HCT116 (cell line): Measurements from ENCODE around the gene ZNF578. TPM values are rescaled to one million over a fixed set of nuclear protein-coding genes. Genes with fewer than 3 reads are reported as not detected.

ENCODE experiments used
- ATAC-seq: fragments of 200-7000 bp; cut with Tn5 transposase; 2 replicates; pipeline ENCODE4 v1.9.1; 2020; ENCODE audit warnings: mild to moderate bottlenecking, moderate library complexity
- BruUV-seq: library from RNA; stranded (reverse); fragments of 400-500 nt; replicated peaks from 2 replicates; lab custom pipeline; 2021; lab: Mats Ljungman, UMichigan
- CTCF ChIA-PET: fragments of 300-600 bp; sonication (Branson Sonifier 250); formaldehyde crosslinking; loops from one replicate; lab custom pipeline; 2021; ENCODE audit warnings: antibody characterized with exemption; lab: Charles Lee
- POLR2A ChIA-PET: fragments of 300-600, 350-600 bp; sonication (Branson Sonifier 250); formaldehyde crosslinking; loops from one replicate; lab custom pipeline; 2021; ENCODE audit warnings: antibody characterized with exemption; lab: Charles Lee
- RAD21 ChIA-PET, 2 experiments: fragments of 300-600 bp; sonication (Branson Sonifier 250); formaldehyde crosslinking; loops; one replicate each; lab custom pipeline; 2023; ENCODE audit warnings: low total read pairs in 2 of 2; ENCODE audit not compliant: uncharacterized antibody in 2 of 2, unreplicated experiment in 2 of 2, low non-redundant PET in 1 of 2; lab: Charles Lee
- DNase-seq: peaks from one replicate; pipeline ENCODE4 v3.0.0-alpha.2; 2010; ENCODE audit warnings: low read depth, low spot score
- H2AFZ ChIP-seq: fragments of 200-600 bp; shearing (Covaris generic), sonication (generic); 2 replicates; pipeline ENCODE4 v1.6.1; 2017; ENCODE audit warnings: low read depth, mixed run types, mixed read lengths, antibody characterized with exemption, low read length; ENCODE audit not compliant: poor library complexity, severe bottlenecking
- H3K27ac ChIP-seq: 2 replicates; pipeline ENCODE4 v1.5.1; 2012; ENCODE audit warnings: low read depth, low read length
- H3K27me3 ChIP-seq: fragments of 200-600 bp; sonication (generic); 2 replicates; pipeline ENCODE4 v1.6.1; 2016; ENCODE audit warnings: mixed run types, low read length, mixed read lengths; ENCODE audit not compliant: insufficient read depth
- H3K36me3 ChIP-seq, 2 experiments: fragments of 200-500 bp in 1 of 2; fragments of 200-600 bp in 1 of 2; sonication (Bioruptor generic) in 1 of 2; sonication (generic) in 1 of 2; 2 replicates each; pipeline versions ENCODE4 v1.5.1 to v1.6.1; 2014 to 2016; ENCODE audit warnings: low read length in 2 of 2, inconsistent platforms in 1 of 2, mixed read lengths in 1 of 2, mixed run types in 1 of 2; ENCODE audit not compliant: insufficient read depth in 2 of 2, control insufficient read depth in 1 of 2
- H3K4me1 ChIP-seq, 2 experiments: fragments of 200-600 bp in 1 of 2; sonication (generic) in 1 of 2; 2 replicates each; pipeline versions ENCODE4 v1.5.1 to v1.6.1; 2012 to 2017; ENCODE audit warnings: low read length in 2 of 2, inconsistent platforms in 1 of 2, mild to moderate bottlenecking in 1 of 2, mixed read lengths in 1 of 2, mixed run types in 1 of 2, moderate library complexity in 1 of 2; ENCODE audit not compliant: insufficient read depth in 2 of 2, control insufficient read depth in 1 of 2
- H3K4me2 ChIP-seq: fragments of 200-600 bp; sonication (generic); 2 replicates; pipeline ENCODE4 v1.6.1; 2017; ENCODE audit warnings: mixed run types, low read length, mixed read lengths
- H3K4me3 ChIP-seq, 2 experiments: fragments of 200-600 bp in 1 of 2; sonication (generic) in 1 of 2; replicated peaks in 1 of 2; 2 replicates each; pipeline ENCODE4 v1.5.1; 2011 to 2016; ENCODE audit warnings: low read length in 2 of 2, control low read depth in 1 of 2, low read depth in 1 of 2, mild to moderate bottlenecking in 1 of 2, mixed read lengths in 1 of 2, mixed run types in 1 of 2
- H3K79me2 ChIP-seq: fragments of 200-600 bp; sonication (generic); 2 replicates; pipeline ENCODE4 v1.6.1; 2017; ENCODE audit warnings: mild to moderate bottlenecking, mixed run types, low read length, moderate library complexity, mixed read lengths; ENCODE audit not compliant: insufficient read depth
- H3K9ac ChIP-seq: fragments of 200-600 bp; sonication (generic); 2 replicates; pipeline ENCODE4 v1.6.1; 2016; ENCODE audit warnings: low read length, mixed read lengths
- H3K9me2 ChIP-seq: fragments of 200-600 bp; sonication (generic), shearing (Covaris generic); 2 replicates; pipeline ENCODE4 v1.6.1; 2017; ENCODE audit warnings: mixed run types, mild to moderate bottlenecking, moderate library complexity; ENCODE audit not compliant: insufficient read depth
- H3K9me3 ChIP-seq, 2 experiments: fragments of 200-500 bp in 1 of 2; fragments of 200-600 bp in 1 of 2; sonication (Bioruptor generic) in 1 of 2; sonication (generic) in 1 of 2; 2 replicates each; pipeline ENCODE4 v1.6.1; 2014 to 2017; ENCODE audit warnings: low read length in 2 of 2, mixed read lengths in 2 of 2, inconsistent platforms in 1 of 2, low read depth in 1 of 2, mild to moderate bottlenecking in 1 of 2, mixed run types in 1 of 2, moderate library complexity in 1 of 2; ENCODE audit not compliant: control insufficient read depth in 1 of 2, insufficient read depth in 1 of 2
- H4K20me1 ChIP-seq: fragments of 200-600 bp; sonication (generic), shearing (Covaris generic); 2 replicates; pipeline ENCODE4 v1.6.1; 2017; ENCODE audit warnings: mixed run types, mild to moderate bottlenecking, moderate library complexity; ENCODE audit not compliant: insufficient read depth
- CBX3 ChIP-seq: IDR thresholded peaks from 2 replicates; pipeline ENCODE4 v1.6.1; 2012; ENCODE audit warnings: low read depth
- CTCF ChIP-seq, 3 experiments: fragments of 200-600 bp in 1 of 3; sonication (generic) in 1 of 3; IDR thresholded peaks in 2 of 3; conservative IDR thresholded peaks in 1 of 3; 2 replicates each; pipeline ENCODE4 v1.5.1; 2012 to 2017; ENCODE audit warnings: low read depth in 2 of 3, low read length in 2 of 3, antibody characterized with exemption in 1 of 3, borderline replicate concordance in 1 of 3, control low read depth in 1 of 3, mild to moderate bottlenecking in 1 of 3, mixed read lengths in 1 of 3, mixed run types in 1 of 3, moderate library complexity in 1 of 3; ENCODE audit not compliant: insufficient read depth in 1 of 3
- ELF1 ChIP-seq: IDR thresholded peaks from 2 replicates; pipeline ENCODE4 v1.6.1; 2012; ENCODE audit warnings: low read depth, borderline replicate concordance
- EZH2phosphoT487 ChIP-seq: fragments of 200-600 bp; IDR thresholded peaks from 2 replicates; pipeline ENCODE4 v1.6.1; 2018; ENCODE audit warnings: antibody characterized with exemption, borderline replicate concordance
- FOSL1 ChIP-seq: IDR thresholded peaks from 2 replicates; pipeline ENCODE4 v1.6.1; 2012; ENCODE audit warnings: low read depth
- JUND ChIP-seq: IDR thresholded peaks from 2 replicates; pipeline ENCODE4 v1.6.1; 2012
- POLR2A ChIP-seq: IDR thresholded peaks from 2 replicates; pipeline ENCODE4 v1.7.0; 2011; ENCODE audit warnings: borderline replicate concordance; ENCODE audit not compliant: insufficient read depth, insufficient read length; ENCODE audit errors: extremely low read depth
- SP1 ChIP-seq: IDR thresholded peaks from 2 replicates; pipeline ENCODE4 v1.6.1; 2012; ENCODE audit warnings: low read depth
- YY1 ChIP-seq: IDR thresholded peaks from 2 replicates; pipeline ENCODE4 v1.6.1; 2011; ENCODE audit warnings: low read length, low read depth, moderate library complexity, mild to moderate bottlenecking; ENCODE audit not compliant: insufficient replicate concordance; ENCODE audit errors: extremely low read depth
- ZFX ChIP-seq: fragments of 450-650 bp; IDR thresholded peaks from 2 replicates; pipeline ENCODE4 v1.6.1; 2017
- ZNF274 ChIP-seq: fragments of 200-500 bp; sonication (Bioruptor generic); IDR thresholded peaks from 2 replicates; pipeline ENCODE4 v1.6.1; 2014; ENCODE audit warnings: mild to moderate bottlenecking, low read depth, low read length, inconsistent platforms
- intact Hi-C: fragments of 100-400 bp; cut with micrococcal nuclease; formaldehyde crosslinking; loops from 2 replicates; pipeline ENCODE4 v1.10.0; 2022
- total RNA-seq: library from RNA; stranded (reverse); gene quantifications from one replicate; pipeline ENCODE4 v1.2.1, GENCODE V29; 2021; ENCODE audit not compliant: unreplicated experiment
- TF ChIP-seq, protein P1 (sequence below): IDR thresholded peaks from 2 replicates; pipeline ENCODE4 v1.6.1; 2012
- TF ChIP-seq, protein P2 (sequence below): IDR thresholded peaks from 2 replicates; pipeline ENCODE4 v1.6.1; 2011; ENCODE audit warnings: mild to moderate bottlenecking, low read length, moderate library complexity; ENCODE audit not compliant: insufficient replicate concordance; ENCODE audit errors: extremely low read depth

The ZNF578 gene
- total RNA-seq, 1 experiment from 2014 or later = not detected

DNA sequence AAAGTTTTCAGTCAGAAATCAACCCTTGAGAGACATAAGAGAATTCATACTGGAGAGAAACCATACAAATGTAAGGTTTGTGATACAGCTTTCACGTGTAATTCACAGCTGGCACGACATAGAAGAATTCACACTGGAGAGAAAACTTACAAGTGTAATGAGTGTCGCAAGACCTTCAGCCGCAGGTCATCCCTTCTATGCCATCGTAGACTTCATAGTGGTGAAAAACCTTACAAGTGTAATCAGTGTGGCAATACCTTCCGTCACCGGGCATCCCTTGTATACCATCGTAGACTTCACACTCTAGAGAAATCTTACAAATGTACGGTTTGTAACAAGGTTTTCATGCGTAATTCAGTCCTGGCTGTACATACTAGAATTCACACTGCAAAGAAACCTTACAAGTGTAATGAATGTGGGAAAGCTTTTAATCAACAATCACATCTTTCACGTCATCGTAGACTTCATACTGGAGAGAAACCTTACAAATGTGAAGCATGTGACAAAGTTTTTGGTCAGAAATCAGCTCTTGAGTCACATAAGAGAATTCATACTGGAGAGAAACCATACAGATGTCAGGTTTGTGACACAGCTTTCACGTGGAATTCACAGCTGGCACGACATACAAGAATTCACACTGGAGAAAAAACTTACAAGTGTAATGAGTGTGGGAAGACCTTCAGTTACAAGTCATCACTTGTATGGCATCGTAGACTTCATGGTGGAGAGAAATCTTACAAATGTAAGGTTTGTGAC is 101.0 kb downstream of the ZNF578 start:
- H4K20me1 ChIP-seq = no peaks in the 10 kb centered on the region
- peaks cover 18 to 23% of the 10 kb centered on the region in 2 experiments for H3K9me3 ChIP-seq
- ChIA-PET POLR2A (no interaction called here), CTCF (no interaction called here), RAD21 (no interaction called here)
- no peaks in the 10 kb centered on the region for H3K79me2 ChIP-seq
- no peak for ATAC-seq
- H3K9ac ChIP-seq = no peak overlapping the region
- H3K4me1 ChIP-seq = no peaks in the 10 kb centered on the region
- H3K36me3 ChIP-seq = peaks cover 0 to 33% of the 10 kb centered on the region in 2 experiments; a peak in 2 of 4 replicates
- no peak overlapping the region for H3K27ac ChIP-seq
- no TSS peak for BruUV-seq
- H3K4me2 ChIP-seq = no peak overlapping the region
- no peaks in the 10 kb centered on the region for H3K9me2 ChIP-seq
- H3K4me3 ChIP-seq = no peak overlapping the region
- no peak overlapping the region for H2AFZ ChIP-seq
- no peak for DNase-seq
- TF ChIP-seq ZNF274 = peak; percentile 67
- TF ChIP-seq, protein P1, sequence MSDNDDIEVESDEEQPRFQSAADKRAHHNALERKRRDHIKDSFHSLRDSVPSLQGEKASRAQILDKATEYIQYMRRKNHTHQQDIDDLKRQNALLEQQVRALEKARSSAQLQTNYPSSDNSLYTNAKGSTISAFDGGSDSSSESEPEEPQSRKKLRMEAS = no peak
- intact Hi-C loops = no loop called here
- H3K27me3 ChIP-seq = no peaks in the 10 kb centered on the region

DNA sequence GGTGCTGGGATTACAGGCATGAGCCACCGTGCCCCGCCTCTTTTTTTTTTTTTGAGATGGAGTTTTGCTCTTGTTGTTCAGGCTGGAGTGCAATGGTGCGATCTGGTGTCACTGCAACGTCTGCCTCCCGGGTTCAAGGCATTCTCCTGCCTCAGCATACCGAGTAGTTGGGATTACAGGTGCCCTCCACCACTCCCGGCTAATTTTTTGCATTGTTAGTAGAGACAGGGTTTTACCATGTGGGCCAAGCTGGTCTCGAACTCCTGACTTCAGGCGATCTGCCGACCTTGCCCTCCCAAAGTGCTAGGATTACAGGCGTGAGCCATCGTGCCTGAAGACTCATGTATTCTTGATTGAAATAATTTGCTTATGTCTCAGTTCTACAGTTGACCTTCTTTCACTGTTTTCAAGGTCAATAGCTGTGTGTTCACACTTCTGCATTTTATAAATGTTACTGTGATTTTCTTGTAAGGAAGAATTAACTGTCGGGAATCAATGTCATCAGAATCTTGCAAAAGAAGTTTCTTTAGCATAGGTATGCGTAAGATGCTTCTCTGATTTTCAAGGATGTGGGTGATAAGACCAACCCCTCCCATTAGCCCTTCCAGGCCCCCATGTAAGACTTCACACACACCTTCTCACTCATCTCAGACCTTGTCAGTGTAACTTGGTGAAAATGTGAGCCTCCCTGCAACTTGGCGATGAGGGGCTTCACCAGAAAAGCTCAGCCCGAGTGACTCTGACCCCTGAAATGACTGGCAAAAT is 104.1 kb downstream of the ZNF578 start:
- Histone ChIP-seq H3K4me1 (no peaks in the 10 kb centered on the region), H3K9me3 (peaks cover 22 to 36% of the 10 kb centered on the region in 2 experiments), H3K9me2 (no peaks in the 10 kb centered on the region), H3K27ac (no peak overlapping the region), H3K4me2 (no peak overlapping the region), H2AFZ (no peak overlapping the region), H3K4me3 (no peak overlapping the region), H3K79me2 (no peaks in the 10 kb centered on the region), H3K27me3 (no peaks in the 10 kb centered on the region), H3K36me3 (peaks cover 0 to 27% of the 10 kb centered on the region in 2 experiments; a peak in 2 of 4 replicates), H3K9ac (no peak overlapping the region), H4K20me1 (no peaks in the 10 kb centered on the region)
- no TSS peak for BruUV-seq
- ChIA-PET CTCF (no interaction called here), RAD21 (no interaction called here), POLR2A (no interaction called here)
- DNase-seq = no peak
- intact Hi-C loops = no loop called here
- no peak for ATAC-seq
- no peak for TF ChIP-seq POLR2A
- TF ChIP-seq ELF1 = no peak
- TF ChIP-seq, protein P1 = no peak
- TF ChIP-seq CBX3 = no peak
- TF ChIP-seq SP1 = no peak
- no peak for TF ChIP-seq YY1
- TF ChIP-seq ZNF274 = no peak
- TF ChIP-seq, protein P2, sequence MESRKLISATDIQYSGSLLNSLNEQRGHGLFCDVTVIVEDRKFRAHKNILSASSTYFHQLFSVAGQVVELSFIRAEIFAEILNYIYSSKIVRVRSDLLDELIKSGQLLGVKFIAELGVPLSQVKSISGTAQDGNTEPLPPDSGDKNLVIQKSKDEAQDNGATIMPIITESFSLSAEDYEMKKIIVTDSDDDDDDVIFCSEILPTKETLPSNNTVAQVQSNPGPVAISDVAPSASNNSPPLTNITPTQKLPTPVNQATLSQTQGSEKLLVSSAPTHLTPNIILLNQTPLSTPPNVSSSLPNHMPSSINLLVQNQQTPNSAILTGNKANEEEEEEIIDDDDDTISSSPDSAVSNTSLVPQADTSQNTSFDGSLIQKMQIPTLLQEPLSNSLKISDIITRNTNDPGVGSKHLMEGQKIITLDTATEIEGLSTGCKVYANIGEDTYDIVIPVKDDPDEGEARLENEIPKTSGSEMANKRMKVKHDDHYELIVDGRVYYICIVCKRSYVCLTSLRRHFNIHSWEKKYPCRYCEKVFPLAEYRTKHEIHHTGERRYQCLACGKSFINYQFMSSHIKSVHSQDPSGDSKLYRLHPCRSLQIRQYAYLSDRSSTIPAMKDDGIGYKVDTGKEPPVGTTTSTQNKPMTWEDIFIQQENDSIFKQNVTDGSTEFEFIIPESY = no peak
- TF ChIP-seq EZH2phosphoT487 = no peak
- no peak for TF ChIP-seq FOSL1
- TF ChIP-seq CTCF (IDR thresholded peaks at IDR 0.05 in 2 of 3, conservative IDR thresholded peaks at IDR 0.05 in 1 of 3; ENCODE audit: borderline replicate concordance in 1 of 3, insufficient read depth in 1 of 3, low read depth in 2 of 3, low read length in 2 of 3) = no peak
- no peak for TF ChIP-seq ZFX
- no peak for TF ChIP-seq JUND
